NT2/D1 (cell line): Measurements from ENCODE around the gene F12.

Experiments
- SUZ12 ChIP-seq: IDR thresholded peaks from 2 replicates; pipeline ENCODE4 v1.6.1; 2011; ENCODE audit not compliant: insufficient read length, insufficient read depth; ENCODE audit errors: extremely low read depth
- YY1 ChIP-seq: IDR thresholded peaks from 2 replicates; pipeline ENCODE4 v1.6.1; 2011; ENCODE audit not compliant: insufficient read length, insufficient read depth

- TF ChIP-seq YY1 = no peak
- no peak for TF ChIP-seq SUZ12
Observed at GRCh38 chr5:177356746-177357145, 52.6 kb downstream of the F12 start.
